Measurements from ENCODE around the gene PLSCR2.
A peak's percentile ranks its signal among the peaks of the same experiment; 100 is the strongest.
"Not testable (repeated sequence)": the region's sequence is repeated elsewhere in the genome, so short reads cannot be mapped to it uniquely, and the experiment has no call there.

Gene PLSCR2, protein sequence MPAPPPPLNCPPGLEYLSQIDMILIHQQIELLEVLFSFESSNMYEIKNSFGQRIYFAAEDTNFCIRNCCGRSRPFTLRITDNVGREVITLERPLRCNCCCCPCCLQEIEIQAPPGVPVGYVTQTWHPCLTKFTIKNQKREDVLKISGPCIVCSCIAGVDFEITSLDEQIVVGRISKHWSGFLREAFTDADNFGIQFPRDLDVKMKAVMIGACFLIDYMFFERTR

DNA sequence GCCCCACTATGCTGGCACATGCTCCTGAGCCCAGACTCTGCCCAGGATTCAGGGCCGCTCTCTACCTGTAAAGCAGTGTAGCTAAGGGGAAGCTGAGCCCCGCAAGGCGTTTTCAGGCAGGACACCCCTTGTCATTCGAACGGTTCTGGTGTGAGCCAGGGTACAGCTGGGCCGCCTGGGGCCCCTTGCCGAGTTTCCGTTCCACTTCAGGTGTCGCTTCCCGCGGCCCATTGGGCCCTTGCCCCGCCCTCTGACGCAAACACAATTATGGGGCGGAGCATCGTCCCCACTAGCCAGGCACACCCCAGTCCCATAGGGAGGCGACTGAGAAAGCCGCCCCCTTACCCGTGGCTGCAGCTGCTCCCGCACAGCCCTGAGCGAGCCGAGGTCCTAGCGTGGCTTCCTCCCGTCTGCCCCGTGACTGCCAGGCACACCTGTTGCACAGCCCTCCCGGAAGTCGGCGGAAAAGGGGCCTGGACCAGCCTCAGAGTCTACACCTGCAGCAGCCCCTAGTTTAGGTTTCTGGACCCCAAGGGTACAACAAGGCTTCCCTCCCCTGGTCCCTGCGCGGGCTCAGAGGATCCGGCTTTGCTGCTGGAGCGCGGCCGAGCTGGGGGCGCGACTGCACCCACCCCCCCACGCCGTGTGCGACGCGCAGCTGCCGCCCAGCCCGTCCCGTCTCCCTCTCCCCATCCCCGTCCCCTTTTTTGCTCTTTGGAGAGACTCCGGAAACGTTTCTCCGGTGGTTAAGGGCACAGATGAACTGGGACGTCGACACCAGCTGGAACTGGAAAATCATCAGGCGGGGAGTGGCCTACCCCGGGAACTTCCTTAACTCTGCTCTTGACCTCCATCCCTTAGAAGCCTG lies at the start of gene PLSCR2:
PLSCR2 (minus strand) TSS at position 412 of the 868 bp plus-strand sequence. CDS start 9,657 bp downstream, outside the sequence.
- no peak for DNase-seq (ENCODE audit: low read depth)

DNA sequence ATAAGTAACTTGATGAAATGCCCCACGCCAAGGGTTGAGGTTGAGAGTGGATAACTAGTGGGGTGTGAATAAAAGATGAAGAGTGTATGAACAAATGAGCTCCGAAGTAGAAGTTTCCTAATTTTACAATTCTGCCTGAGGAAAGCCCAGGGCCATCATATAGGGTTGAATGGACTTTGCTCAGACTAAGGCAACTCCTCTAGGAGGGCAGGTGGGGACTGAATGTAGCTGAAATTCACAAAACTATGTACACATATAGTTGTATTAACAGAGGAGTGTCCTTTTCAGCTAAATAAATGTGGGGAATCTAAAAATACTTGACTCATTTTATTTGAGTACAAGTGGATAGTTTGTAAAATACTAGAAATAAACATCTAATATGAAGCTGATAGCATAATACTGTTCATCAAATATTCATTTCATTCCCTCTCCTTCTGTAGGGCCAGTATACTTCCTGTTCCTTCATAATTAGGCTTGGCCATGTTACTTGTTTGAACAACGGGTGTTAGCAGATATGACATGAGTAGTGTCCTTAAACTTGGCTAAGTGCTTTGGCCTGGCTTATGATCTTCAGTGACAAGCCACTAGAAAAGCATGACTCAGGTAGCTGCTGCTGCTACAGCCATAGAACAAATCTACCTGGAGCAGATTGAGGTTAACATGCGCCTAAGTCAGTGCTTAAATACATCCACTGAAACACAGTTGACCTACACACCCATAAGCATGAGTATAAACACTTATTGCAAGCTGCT lies 48.5 kb upstream of the PLSCR2 start:
- DNase-seq (ENCODE audit: low read depth) = no peak

- DNase-seq (ENCODE audit: low read depth) = no peak
These were observed 44.2 kb upstream of the PLSCR2 start for GRCh38 chr3:146513386-146514051.

- DNase-seq (ENCODE audit: low read depth) = no peak
These were observed 42.2 kb upstream of the PLSCR2 start for GRCh38 chr3:146511402-146512134.

DNA sequence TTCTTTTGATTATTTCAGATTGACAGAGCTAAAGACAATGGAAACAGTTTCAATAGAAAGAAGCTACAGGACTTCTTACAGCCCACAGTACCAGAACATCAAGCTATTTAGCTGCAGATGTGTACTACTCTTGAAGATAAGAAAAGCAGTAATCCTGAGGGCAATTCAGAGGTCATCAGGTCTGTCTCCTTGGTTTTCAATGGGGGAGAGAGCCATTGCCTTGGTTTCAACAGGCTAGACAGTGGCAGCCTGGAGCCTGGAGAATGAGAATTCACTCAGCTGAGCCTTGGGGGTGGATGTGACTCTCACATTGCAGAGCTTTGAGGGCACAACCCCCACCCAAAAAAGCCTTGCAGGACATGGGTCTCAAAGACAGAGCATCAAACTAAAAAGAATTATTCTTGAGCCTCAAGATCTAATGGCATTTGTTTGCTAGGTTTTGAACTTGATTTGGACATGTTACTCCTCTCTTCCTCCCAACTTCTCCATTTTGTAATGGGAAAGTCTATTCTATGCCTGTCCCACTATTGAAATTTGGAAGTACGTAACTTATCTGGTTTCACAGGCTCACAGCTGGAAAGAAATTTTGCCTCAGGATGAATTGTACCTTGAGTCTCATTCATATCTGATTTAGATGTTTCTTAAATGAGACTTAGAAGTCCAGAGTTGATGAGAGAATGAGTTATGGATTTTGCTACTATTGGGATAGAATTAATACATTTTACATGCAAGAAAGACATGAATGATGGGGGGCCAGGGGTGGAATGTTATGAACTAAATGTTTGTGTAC lies 38.2 kb upstream of the PLSCR2 start:
- DNase-seq (ENCODE audit: low read depth) = no peak

DNA sequence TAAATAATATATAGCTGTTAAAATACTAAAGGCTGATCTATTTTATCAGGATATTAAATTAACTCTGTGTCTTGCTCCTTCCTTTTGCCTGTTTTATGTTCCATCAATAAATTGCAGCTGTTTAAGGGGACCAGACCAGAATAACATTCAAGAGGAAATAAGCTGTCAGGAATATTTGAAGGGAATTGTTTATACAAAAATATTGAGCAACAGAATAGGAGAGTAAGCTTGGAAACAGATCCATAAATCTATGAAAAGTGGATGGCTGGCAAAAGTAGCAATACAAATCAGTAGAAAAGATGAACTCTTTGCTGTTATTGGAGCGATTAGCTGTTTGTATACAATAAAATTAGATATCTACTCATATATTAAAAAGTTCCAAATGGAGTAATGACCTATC lies 36.2 kb upstream of the PLSCR2 start:
- no peak for DNase-seq (ENCODE audit: low read depth)

DNA sequence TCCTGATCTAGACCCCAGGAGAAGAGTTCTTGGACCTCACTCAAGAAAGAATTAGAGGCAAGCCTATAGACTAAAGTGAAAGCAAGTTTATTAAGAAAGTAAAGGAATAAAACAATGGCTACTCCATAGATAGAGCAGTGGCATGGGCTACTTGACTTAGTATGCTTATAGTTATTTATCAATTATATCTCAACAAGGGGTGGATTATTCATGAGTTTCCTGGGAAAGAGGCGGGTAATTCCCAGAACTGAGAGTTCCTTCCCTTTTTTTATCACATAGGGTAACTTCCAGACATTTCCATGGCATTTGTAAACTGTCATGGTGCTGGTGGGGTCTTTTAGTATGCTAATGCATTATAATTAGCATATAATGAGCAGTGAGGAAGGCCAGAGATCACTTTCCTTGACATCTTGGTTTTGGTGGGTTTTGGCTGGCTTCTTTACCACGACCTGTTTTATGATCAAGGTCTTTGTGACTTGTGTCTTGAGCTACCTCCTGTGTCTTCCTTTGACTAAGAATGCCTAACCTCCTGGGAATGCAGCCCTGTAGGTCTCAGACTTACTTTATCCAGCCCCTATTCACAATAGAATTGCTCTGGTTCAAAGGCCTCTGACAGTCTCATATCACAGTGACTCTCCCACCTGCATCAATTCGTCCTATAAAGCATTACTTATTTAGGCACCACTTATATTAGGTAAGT lies 35.3 kb upstream of the PLSCR2 start:
- DNase-seq (ENCODE audit: low read depth) = no peak

GRCh38 chr3:146503461-146504202 lies 34.3 kb upstream of the PLSCR2 start:
- peak; percentile 74 for DNase-seq (ENCODE audit: low read depth)

DNA sequence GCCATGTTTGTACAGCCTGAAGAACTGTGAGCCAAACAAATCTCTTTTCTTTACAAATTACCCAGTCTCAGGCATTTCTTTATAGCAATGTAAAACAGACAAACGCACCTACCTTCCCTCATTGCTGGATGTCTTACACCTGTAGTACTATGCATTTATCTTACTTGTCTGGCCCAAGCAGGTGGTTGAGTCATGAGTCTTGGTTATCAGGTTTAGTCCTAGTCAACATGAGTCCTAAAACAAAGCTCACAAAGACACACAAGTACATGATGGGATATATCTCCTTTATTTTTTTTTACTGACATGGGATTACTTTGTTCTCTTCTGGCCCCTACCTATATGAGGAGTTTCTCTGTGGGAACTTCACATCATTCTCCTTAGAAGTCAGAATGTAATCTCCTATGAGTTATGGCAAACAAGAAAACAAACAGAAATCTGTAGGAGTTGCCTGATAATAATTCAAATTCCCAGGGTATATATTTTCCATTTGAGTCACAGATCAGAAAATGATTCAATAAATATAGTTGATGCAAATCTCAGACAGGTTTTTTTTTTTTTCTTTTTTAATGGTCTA lies 33.6 kb upstream of the PLSCR2 start:
- DNase-seq (ENCODE audit: low read depth) = no peak

- DNase-seq (ENCODE audit: low read depth) = no peak
These were observed 32.4 kb upstream of the PLSCR2 start for GRCh38 chr3:146501752-146502151.

- DNase-seq (ENCODE audit: low read depth) = no peak
These were observed 30.3 kb upstream of the PLSCR2 start for GRCh38 chr3:146499701-146500100.

DNA sequence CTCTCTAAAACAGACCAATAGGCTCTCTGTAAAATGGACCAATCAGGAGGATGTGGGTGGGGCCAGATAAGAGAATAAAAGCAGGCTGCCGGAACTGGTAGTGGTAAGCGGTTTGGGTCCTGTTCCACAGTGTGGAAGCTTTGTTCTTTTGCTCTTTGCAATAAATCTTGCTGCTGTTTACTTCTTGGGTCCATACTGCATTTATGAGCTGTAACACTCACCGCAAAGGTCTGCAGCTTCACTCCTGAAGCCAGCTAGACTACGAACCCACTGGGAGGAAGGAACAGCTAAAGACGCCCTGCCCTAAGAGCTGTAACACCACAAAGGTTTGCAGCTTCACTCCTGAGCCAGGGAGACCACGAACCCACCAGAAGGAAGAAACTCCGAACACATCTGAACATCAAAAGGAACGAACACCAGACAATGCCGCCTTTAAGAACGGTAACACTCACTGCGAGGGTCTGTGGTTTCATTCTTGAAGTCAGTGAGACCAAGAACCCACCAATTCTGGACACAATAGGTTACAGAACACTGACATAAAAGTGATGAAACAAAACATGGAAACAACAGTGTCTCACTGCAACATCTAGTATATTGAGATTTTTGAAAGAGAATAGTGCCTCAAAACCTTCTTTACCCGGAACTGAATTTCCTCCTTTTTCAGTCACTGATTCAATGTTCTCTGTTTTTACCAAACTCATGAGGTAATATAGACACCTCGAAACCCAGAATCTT lies 28.8 kb upstream of the PLSCR2 start:
- DNase-seq (ENCODE audit: low read depth) = no peak

GRCh38 chr3:146497145-146497843 lies 27.9 kb upstream of the PLSCR2 start:
- DNase-seq (ENCODE audit: low read depth) = not testable (repeated sequence)

GRCh38 chr3:146496726-146497125 lies 27.4 kb upstream of the PLSCR2 start:
- DNase-seq (ENCODE audit: low read depth) = no peak

GRCh38 chr3:146496251-146496650 lies 26.9 kb upstream of the PLSCR2 start:
- no peak for DNase-seq (ENCODE audit: low read depth)

DNA sequence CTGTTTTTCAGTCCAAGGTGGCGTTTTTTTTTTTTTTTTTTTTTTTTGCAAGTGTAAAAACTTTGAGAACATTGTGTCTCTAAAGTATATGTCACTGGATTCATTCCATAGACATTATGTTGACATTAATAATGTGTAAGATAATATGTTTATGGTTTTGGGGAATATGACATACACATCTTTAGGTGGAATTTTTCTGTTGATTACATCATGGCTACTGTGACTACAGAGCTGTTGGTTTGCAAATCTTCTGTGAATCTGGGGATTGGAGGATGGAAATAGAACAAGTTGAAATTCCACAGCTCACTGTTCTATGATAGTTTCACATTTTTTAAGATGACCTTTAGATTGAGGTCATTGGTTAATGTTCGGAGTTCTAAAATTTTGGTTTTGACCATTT lies 24.4 kb upstream of the PLSCR2 start:
- no peak for DNase-seq (ENCODE audit: low read depth)

GRCh38 chr3:146493221-146493620 lies 23.9 kb upstream of the PLSCR2 start:
- no peak for DNase-seq (ENCODE audit: low read depth)

DNA sequence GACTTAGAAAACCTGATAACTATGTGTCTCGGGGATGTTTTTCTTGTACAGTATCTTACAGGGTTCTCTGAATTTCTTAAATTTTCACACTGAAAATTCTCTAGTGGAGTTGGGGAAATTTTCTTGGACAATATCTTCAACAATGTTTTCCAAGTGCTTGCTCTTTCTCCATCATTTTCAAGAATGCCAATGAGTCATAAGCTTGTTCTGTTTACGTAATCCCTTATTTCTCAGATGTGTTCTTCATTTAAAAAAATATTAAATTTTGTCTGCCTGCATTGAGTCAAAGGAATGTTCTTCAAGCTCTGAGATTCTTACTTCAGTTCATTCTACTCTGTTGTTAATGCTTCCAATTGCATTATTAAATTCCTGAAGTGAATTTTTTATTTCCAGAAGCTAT lies 21.9 kb upstream of the PLSCR2 start:
- no peak for DNase-seq (ENCODE audit: low read depth)

All from HS-27A (cell line).